Measurements from ENCODE around the gene OR13C5. TPM values are rescaled to one million over a fixed set of nuclear protein-coding genes. Genes with fewer than 3 reads are reported as not detected.
"Not testable (repeated sequence)": the region's sequence is repeated elsewhere in the genome, so short reads cannot be mapped to it uniquely, and the experiment has no call there.

Gene OR13C5
- total RNA-seq, 2 donors from 2014 or later = not detected

DNA sequence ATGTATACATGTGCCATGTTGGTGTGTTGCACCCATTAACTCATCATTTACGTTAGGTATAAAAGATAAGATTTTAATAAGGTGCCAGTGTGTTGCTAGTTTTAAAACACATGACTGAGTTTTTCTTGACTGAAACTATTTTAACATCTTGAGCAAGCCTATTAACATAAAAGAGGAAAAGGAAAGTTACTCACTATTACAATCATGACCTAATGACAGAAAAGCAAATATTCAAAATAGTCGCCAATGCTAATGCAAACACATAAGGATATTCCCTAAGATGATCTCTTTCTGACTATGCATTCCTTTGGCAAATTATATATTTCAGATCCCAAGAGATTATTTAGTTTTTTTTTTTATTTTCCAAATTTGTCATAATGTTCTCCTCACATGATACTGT is 12.0 kb upstream of the OR13C5 start:
- no peak for DNase-seq
- intact Hi-C loops (cut with DNase I) = no loop called here
- H3K36me3 ChIP-seq = no peaks in the 10 kb centered on the region
- H3K27me3 ChIP-seq = no peaks in the 10 kb centered on the region
- no peak overlapping the region for H3K9ac ChIP-seq (ENCODE audit: low read depth in 2 of 2, low read length in 2 of 2)
- H3K9me3 ChIP-seq = no peaks in the 10 kb centered on the region
- no peaks in the 10 kb centered on the region for H3K4me1 ChIP-seq
- H3K27ac ChIP-seq = no peak overlapping the region
- TF ChIP-seq, protein P1, sequence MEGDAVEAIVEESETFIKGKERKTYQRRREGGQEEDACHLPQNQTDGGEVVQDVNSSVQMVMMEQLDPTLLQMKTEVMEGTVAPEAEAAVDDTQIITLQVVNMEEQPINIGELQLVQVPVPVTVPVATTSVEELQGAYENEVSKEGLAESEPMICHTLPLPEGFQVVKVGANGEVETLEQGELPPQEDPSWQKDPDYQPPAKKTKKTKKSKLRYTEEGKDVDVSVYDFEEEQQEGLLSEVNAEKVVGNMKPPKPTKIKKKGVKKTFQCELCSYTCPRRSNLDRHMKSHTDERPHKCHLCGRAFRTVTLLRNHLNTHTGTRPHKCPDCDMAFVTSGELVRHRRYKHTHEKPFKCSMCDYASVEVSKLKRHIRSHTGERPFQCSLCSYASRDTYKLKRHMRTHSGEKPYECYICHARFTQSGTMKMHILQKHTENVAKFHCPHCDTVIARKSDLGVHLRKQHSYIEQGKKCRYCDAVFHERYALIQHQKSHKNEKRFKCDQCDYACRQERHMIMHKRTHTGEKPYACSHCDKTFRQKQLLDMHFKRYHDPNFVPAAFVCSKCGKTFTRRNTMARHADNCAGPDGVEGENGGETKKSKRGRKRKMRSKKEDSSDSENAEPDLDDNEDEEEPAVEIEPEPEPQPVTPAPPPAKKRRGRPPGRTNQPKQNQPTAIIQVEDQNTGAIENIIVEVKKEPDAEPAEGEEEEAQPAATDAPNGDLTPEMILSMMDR (IDR thresholded peaks at IDR 0.05) = no peak
- H3K4me3 ChIP-seq = no peak overlapping the region

DNA sequence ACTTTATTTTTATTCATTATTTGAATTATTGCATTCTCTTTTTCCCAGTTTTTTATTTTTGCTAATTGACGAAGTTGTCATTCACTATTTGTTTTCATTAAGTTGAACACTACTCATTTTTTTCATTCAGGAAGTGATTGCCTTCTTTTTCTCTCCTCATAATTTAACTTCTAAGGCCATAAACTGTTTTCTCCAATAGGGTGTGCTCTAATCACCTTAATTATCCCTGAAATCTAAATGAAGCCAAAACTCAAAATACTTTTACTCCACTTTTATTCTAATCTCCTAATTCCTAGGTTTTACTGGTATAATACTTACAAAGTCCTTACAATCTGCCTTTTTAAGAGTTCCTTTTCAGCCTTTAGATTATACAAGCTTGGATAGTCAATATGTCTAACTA is 9.1 kb upstream of the OR13C5 start:
- H3K4me3 ChIP-seq = no peak overlapping the region
- TF ChIP-seq, protein P1 (IDR thresholded peaks at IDR 0.05) = no peak
- H3K9ac ChIP-seq (ENCODE audit: low read depth in 2 of 2, low read length in 2 of 2) = no peak overlapping the region
- no peaks in the 10 kb centered on the region for H3K9me3 ChIP-seq
- no peaks in the 10 kb centered on the region for H3K36me3 ChIP-seq
- intact Hi-C loops (cut with DNase I) = no loop called here
- H3K27me3 ChIP-seq = no peaks in the 10 kb centered on the region
- DNase-seq = no peak
- H3K27ac ChIP-seq = no peak overlapping the region
- H3K4me1 ChIP-seq = no peaks in the 10 kb centered on the region

DNA sequence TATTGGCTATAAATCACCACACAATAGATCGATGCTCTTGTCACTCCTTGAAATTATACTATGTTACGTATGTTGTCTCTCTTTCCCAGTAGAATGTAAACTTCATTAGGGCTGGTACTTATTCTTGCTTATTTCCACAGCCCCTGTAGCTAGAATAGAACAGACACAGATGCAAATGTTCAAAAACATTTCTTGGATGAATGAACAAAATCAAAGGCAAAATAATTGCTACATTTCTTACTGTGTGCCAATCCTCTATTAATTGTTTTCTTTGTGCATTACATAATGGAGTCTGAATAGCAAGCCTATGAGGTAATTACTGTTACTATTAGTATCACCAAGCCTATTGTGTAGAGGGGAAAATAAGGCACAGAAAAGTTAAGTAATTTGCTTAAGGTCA is 6.9 kb upstream of the OR13C5 start:
- no peaks in the 10 kb centered on the region for H3K4me1 ChIP-seq
- no peaks in the 10 kb centered on the region for H3K9me3 ChIP-seq
- H3K27ac ChIP-seq = no peak overlapping the region
- no peaks in the 10 kb centered on the region for H3K27me3 ChIP-seq
- H3K9ac ChIP-seq (ENCODE audit: low read depth in 2 of 2, low read length in 2 of 2) = no peak overlapping the region
- TF ChIP-seq, protein P1 (IDR thresholded peaks at IDR 0.05) = no peak
- DNase-seq = no peak
- intact Hi-C loops (cut with DNase I) = no loop called here
- no peaks in the 10 kb centered on the region for H3K36me3 ChIP-seq
- H3K4me3 ChIP-seq = no peak overlapping the region

DNA sequence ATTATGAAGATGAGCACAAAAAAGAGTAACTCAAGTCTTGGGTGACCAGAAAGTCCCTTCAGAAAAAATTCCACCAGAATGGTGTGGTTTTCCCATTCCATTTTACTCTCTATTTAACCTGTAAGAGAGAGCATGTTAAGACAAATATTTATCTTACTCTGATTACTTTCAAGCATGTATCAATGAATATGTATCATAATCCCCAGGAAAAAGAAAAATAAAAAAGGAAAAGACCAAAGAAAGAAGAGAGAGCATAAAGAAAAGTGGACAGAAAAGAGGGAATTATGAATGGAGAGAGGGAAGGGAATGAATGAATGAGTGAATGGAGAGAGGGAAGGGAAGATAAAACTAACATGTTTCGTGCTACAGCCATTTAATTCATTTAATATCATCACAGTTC is 6.3 kb upstream of the OR13C5 start, which contains the start of gene OR13C2:
Gene OR13C2 (minus strand): TSS at position 101 of the 400 bp plus-strand sequence. CDS start 0 bp downstream, at position 101.
- H3K4me3 ChIP-seq; H3K9ac ChIP-seq (ENCODE audit: low read depth in 2 of 2, low read length in 2 of 2); H3K9me3 ChIP-seq; H3K4me1 ChIP-seq; H3K36me3 ChIP-seq; intact Hi-C loops (cut with DNase I); DNase-seq; H3K27me3 ChIP-seq; H3K27ac ChIP-seq: not testable (repeated sequence)

DNA sequence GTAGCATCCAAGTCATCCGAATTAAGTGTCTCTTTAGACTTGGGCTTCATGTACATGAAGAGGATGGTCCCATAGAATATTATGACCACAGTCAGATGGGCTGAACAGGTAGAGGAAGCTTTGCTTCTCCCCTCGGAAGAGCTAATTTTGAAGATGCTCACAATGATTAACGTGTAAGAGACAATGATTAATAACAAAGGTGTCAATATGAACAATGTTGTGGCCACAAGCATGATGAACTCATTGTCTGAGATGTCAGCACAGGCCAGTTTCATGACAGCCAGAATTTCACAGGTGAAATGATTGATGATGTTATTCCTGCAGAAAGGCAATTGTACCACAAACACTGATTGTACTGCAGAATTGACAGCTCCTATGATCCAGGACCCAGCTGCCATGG is 5.6 kb upstream of the OR13C5 start:
- no peaks in the 10 kb centered on the region for H3K36me3 ChIP-seq

DNA sequence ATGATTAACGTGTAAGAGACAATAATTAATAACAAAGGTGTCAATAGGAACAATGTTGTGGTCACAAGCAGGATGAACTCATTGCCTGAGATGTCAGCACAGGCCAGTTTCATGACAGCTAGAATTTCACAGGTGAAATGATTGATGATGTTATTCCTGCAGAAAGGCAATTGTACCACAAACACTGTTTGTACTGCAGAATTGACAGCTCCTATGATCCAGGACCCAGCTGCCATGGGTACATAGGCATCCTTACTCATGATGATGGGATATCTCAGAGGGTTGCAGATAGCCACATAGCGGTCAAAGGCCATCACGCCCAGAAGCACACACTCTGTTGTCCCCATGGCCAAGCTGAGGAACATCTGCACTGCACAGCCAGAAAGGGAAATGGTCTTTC is 464 bp downstream of the OR13C5 start:
- H3K27ac ChIP-seq; DNase-seq; H3K27me3 ChIP-seq; H3K9ac ChIP-seq (ENCODE audit: low read depth in 2 of 2, low read length in 2 of 2); H3K36me3 ChIP-seq; intact Hi-C loops (cut with DNase I); H3K4me3 ChIP-seq; H3K9me3 ChIP-seq; H3K4me1 ChIP-seq: not testable (repeated sequence)

More for the DNA sequence above, 5.6 kb upstream of the OR13C5 start:
- Histone ChIP-seq H3K9ac (ENCODE audit: low read depth in 2 of 2, low read length in 2 of 2) (no peak overlapping the region), H3K27me3 (no peaks in the 10 kb centered on the region), H3K4me3 (no peak overlapping the region), H3K4me1 (no peaks in the 10 kb centered on the region), H3K27ac (no peak overlapping the region), H3K9me3 (no peaks in the 10 kb centered on the region)
- intact Hi-C loops (cut with DNase I) = no loop called here
- DNase-seq = no peak
- TF ChIP-seq, protein P1 (IDR thresholded peaks at IDR 0.05) = no peak

DNA sequence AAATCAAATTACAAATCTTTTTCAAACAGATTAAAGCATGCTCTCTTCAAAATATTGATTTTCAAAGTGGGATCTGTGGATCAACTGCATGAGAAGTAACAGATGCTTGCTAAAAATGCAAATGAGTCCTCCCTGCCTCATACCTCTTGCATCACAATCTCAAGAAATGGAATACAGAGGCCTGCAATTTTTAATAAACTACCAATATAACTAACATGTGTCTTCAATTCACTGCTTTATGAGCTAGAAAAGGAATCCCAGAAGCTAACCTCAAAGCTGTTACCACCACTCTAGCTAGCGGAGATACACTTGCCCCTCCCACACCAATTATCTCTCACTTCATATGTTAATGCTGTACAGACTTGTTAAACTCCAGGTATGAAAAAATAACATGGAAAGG is 9.6 kb downstream of the OR13C5 start:
- no peak for DNase-seq
- TF ChIP-seq, protein P1 (IDR thresholded peaks at IDR 0.05) = no peak
- Histone ChIP-seq H3K36me3 (no peaks in the 10 kb centered on the region), H3K9me3 (no peaks in the 10 kb centered on the region), H3K4me3 (no peak overlapping the region), H3K4me1 (no peaks in the 10 kb centered on the region), H3K9ac (ENCODE audit: low read depth in 2 of 2, low read length in 2 of 2) (no peak overlapping the region), H3K27me3 (no peaks in the 10 kb centered on the region), H3K27ac (no peak overlapping the region)
- intact Hi-C loops (cut with DNase I) = no loop called here
